Skin epidermis (tissue), 12 donors: ENCODE measurements around the gene CMIP.
A peak's percentile ranks its signal among the peaks of the same experiment; 100 is the strongest.

Source experiments
- H3K27ac ChIP-seq, 21 experiments: fragments of 200-600 bp; sonication (generic) in 11 of 21; one replicate each; pipeline ENCODE4 v1.5.0; 2020; ENCODE audit warnings: mild to moderate bottlenecking in 3 of 21, inconsistent platforms in 2 of 21, moderate library complexity in 2 of 21
- H3K4me3 ChIP-seq, 7 experiments: fragments of 200-600 bp; sonication (generic) in 2 of 7; one replicate each; pipeline ENCODE4 v1.5.0; 2020; ENCODE audit warnings: inconsistent platforms in 2 of 7, mild to moderate bottlenecking in 2 of 7, moderate library complexity in 1 of 7

CMIP gene

DNA sequence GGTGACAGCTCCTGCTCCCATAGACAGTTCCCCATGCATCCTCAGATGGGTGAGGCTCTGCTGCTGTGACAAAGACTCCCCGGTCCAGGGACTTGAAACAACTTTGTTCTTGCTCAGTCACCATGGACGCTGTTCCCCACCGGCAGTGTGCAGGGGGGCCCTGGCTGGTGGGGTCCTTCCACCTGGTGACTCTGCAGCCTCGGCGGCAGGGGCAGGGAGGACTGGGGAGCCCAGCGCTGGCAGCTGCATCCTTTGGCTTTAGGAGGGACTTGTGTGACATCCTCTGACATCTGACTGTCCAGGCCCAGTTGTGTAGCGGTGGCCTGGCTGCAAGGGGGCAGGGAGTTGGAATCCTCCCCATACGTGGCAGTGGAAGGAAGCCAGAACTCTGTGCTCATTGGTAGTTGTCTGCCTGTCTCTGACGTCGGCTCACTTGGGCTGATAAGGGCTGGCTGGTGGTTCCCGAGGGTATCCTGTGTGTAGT lies 107.3 kb downstream of the CMIP start:
- Histone ChIP-seq H3K4me3 (no peak overlapping the region), H3K27ac (peak overlapping the region in 14 of 21 experiments; percentile 25 to 79 (median 67))

DNA sequence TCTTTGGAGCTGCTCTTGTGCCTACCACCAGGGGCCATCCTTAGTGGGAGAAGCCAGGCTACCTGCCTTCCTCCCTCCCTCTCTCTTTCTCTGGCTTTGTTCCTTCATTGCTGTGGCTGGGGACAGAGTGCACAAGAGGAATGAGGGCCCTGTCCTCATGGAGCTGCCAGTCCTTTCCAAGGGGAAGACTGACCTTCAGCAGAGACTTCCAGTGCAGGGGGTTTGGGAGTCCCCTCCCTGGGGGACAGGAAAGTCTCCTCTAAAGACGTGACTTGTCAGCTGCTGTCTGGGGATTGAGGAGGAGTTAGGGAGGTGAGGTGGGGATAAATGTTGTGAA lies 108.1 kb downstream of the CMIP start:
- no peak overlapping the region for H3K4me3 ChIP-seq
- H3K27ac ChIP-seq = peak overlapping the region in 19 of 21 experiments; percentile 46 to 80 (median 65)

DNA sequence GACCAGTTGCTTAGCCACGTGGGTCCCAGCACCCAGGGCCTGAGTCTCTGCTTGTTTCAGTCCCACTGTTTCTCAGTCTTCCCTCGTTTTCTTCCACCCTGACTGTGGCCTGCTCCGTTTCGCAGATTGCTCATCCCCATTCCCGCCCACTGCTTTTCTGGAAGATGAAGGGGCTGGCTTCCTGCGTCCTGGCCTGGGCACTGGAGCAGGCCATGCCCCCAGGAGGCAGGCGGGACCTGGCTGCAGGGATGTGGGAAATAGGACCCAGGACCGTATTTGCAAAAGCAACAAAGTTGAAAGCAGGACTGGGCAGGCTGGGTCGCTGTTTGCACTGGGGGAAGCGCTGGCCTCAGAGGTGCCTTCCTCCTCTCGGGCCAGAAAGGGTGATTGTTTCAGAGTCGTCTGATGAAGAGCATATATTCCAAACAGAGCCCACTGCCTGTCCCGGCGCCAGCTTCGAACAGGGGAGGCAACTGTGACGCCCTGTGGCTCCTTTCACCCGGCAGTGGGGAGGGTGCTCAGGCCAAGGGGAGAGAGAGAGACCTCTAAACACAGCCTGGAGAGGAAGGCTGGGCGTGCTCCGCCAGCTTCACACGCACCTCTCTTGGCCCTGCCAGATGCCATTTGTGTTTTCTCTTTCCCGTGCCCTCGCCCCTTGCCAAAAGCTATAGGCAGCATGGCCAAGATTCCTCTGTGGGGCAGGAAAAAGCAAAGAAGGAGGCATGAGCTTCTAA lies 108.6 kb downstream of the CMIP start:
- no peak overlapping the region for H3K4me3 ChIP-seq
- peak overlapping the region in 18 of 21 experiments; percentile 18 to 80 (median 68) for H3K27ac ChIP-seq

DNA sequence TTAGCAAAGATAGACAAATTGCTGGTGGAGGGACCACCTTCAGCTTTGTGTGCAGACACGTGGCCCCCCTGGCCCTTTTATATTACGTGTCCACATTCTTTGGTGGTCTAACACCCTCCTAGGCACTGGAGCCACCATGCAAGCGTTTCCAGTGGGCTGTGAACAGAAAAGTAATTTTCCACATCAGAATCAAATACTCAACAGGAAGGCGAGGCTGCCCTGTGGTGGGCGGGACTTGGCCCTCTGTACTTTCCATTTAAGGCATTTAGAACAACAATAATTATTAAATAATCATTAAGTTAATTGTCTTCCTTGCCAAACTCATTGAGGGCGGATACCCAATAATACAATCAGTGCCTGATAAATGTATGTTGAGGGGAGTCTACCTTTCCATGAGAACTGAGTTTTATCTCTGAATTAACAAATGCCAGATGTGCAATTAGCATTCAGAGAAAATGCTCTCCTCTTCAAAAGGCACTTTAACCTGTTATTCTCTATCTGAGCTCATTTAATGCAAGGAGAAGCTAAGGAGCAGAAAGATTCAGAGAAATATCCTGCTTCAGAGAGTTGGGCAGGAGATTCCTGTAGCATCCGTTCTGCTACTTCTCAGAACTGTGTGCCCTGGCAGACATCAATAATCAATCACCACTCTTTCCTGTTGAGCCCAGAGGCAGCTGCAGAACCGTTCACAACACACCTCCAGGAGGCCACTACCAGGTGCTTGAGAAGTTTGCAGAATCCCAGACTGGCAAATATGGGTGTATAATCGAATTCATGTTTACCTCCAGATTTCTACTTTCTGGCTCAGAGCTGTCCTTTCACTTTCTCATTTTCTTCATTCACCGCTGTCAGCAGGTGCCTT lies 109.4 kb downstream of the CMIP start:
- Histone ChIP-seq H3K27ac (peak overlapping the region in 18 of 21 experiments; percentile 18 to 80 (median 68)), H3K4me3 (no peak overlapping the region)

DNA sequence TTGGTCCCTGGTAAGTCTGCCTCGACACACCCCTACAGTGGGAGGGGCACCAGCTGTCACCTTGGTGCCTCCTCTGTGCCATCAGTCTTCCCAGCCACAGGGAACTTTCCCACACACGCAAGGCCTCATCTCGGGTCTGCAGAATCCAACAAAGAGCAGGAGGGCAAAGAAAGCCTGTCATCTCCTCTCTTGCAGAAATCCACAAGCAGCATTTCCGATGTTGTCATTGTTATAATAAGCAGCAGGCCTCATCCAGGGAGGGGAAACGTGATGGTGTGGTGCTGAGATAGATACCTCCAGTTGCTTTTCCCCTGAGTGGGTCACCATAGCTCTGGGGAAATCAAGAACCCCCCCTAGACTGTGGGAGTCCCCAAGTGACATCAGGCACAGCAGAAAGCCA lies 110.4 kb downstream of the CMIP start:
- H3K27ac ChIP-seq = peak overlapping the region in 6 of 21 experiments; percentile 3 to 77 (median 19)
- H3K4me3 ChIP-seq = no peak overlapping the region

DNA sequence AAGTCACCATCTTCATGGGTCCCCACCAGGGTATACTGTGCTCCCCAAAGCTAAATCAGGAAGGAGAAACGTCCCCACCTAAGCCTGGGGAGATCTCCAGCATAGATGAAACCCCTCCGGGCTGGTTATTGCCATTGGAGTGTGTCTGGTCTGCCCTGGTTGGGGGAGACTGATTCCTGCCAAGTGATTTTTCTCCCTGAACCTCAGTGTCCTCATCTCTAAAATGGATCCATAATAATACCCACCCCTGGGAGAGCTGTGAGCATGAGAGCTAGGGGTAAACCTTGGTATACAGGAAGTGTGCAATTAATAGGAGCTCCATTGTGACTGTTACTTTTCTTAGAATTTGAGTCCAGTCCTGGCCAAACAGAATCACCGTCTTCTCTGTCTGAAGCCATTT lies 111.1 kb downstream of the CMIP start:
- H3K4me3 ChIP-seq = no peak overlapping the region
- H3K27ac ChIP-seq = no peak overlapping the region

DNA sequence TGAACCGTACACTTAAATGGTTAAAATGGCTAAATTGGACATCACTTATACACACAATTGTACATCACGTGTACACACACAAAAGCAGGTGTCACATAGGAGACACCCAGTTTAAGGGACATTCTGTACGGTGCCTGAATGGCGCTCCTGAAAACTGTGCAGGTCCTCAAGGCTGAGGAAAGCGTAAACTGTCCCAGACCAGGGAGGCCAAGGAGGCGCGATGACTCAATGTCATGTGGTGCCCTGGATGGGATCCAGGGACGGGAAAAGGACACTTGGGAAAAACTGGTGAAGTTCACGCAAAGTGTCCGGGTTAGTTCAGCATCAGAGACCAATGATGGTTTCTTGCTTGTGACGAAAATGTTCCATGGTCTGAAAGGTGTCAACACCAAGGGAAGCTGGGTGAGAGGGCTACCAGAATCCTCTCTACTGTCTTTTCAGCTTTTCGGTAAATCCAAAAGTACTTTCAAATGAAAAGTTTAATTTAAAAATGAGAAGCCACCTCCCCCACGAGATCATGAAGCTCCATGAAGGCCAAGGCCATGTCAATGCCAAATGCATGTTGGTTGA lies 112.2 kb downstream of the CMIP start:
- H3K27ac ChIP-seq = no peak overlapping the region
- H3K4me3 ChIP-seq = no peak overlapping the region

DNA sequence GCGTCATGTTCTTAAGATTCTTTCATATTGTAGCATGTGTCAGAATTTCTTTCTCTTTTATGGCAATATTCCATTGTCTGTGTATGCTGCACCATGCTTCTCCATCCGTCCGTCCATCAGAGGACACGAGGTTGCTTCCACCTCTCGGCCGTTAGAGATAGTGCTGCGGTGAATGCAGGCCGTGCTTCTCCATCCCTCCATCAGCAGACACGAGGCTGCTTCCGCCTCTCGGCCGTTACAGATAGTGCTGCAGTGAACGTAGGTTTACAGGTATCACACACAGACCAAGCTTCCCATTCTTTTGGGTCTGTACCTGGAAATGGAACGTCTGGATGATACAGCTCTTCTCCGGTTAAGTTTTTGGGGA lies 113.5 kb downstream of the CMIP start:
- no peak overlapping the region for H3K4me3 ChIP-seq
- peak overlapping the region in 3 of 21 experiments; percentile 20 to 71 (median 34) for H3K27ac ChIP-seq

DNA sequence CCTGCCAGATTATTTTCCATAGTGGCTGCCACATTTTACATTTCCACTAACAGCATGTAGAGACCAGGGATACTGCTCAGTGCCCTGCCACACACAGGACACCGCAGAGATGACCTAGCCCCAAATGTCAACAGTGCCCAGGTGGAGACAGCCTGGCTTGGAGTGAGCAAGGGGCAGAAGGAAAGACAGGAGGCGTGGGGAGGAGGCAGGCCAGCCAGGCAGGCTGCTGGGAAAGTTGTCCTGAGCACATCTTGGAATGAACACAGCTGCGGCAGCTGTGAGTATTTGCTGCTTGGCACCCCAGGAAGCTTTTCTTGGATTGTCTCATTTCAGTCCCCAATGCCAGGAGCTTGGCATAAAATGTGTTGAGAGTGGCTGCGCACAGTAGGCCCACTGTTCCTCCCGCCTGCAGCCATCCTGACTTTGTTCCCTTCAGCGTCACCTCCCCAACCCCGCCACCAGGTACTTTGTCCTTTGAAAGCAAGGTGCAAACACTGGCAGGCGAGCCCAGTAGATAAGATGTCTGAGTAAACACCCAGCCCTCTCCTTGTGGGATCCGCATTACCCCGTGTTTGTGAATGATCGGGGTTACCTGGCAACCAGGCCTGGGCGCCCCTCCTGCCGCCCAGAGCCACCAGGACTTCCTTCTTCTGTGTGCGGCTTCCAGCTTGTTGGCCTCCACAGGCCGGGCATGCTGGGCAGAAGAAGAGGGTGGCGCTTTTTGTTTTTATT lies 114.0 kb downstream of the CMIP start:
- peak overlapping the region in 5 of 21 experiments; percentile 0 to 71 (median 20) for H3K27ac ChIP-seq
- H3K4me3 ChIP-seq = no peak overlapping the region

DNA sequence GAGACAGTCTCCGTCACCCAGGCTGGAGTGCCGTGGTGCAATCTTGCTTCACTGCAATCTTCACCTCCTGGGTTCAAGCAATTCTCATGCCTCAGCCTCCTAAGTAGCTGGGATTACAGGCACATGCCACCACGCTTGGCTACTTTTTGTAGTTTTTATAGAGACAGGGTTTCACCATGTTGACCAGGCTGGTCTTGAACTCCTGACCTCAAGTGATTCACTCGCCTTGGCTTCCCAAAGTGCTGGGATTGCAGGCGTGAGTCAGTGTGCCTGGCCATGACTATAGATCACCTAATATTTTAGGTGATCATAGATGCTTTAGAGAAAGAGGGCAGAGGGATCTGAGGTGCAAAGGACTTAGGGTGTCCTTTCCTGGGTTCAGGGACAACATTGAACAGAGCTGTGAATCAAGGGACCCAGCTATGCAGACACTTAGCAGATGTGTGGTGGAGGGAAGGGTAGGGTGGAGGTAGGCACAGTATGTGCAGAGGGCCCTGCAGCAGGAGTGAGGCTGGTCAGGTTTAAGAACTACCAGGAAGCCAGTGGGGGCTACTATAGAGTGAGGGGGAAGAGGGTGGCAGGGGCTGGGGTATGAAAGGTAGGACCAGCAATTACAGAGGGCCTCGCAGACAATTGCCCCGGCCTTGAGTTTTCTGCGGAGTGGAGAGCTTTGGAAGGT lies 116.5 kb downstream of the CMIP start:
- H3K27ac ChIP-seq = no peak overlapping the region
- no peak overlapping the region for H3K4me3 ChIP-seq

DNA sequence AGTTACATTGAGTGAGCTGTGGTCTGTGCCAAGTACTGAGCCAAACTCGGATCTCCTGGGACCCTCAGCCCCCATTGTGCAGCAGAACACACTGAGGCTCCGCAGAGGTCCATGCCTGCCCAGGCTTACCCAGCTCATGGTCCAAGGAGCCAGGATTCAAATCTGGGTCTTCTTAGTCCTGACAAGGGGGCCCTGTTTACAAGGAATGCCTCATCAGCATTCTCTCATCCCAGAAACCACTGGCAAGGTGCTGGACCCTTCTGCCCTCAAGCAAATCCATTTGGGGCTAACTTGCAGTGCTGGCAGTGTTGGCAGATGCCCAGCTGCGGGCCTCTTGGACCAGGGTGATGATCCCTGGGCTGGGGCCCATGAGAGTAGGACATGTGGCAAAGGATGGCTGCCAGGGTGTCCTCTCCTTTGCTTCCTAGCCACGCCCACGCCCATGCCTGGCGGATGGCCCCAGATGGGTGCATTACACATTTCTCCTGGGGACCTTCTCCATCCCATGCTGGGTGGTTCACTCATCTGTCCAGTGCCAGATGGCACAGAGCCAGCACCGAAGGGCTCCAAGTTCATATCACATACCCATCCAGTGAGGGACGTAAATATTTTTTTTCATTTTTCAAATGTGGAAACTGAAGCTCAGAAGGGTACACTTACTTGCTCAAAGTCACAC lies 117.7 kb downstream of the CMIP start:
- Histone ChIP-seq H3K27ac (no peak overlapping the region), H3K4me3 (no peak overlapping the region)

DNA sequence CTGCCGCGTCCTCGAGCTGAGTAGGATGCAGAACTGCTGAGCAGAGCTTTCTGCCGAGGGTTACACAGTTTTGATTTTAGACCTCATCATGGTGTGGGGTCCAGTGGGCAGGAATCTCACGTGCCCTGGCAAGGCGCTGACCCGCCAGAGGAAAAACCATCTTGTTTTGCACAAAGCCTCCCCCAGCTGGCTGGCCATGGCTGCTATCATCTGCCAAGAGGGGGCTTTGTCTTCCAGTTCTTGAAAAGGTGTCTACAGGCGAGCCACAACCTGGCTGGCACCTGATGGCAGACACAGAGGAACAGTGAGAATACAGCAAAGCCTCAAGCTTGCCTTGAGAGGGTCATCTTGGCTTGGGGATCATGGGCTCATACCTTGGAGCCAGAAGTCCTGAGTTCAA lies 118.3 kb downstream of the CMIP start:
- Histone ChIP-seq H3K27ac (peak overlapping the region in 1 of 21 experiments; percentile 1), H3K4me3 (no peak overlapping the region)

DNA sequence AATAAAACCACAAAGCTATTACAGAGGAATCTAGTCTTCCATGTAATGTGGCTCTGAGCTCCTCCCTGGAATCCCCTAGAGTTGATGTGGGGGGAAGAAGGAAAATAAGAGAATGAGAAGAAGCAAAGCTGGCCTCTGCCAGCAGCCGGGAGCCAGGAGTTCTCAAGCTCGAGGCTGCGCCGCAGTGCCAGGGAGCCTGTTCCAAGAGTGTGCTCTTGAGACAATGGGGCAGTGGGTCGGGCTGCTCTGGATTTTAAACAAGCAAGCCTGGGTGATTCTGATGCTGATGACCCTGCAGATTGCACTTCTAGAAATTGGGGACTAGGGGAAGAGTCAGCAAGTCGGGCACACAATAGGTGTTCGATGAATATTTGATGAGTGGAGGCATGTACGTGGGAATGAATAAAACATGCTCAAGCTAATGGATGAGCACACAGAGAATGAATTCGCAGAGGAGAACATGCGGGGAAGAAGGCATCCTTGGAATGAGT lies 119.9 kb downstream of the CMIP start:
- Histone ChIP-seq H3K27ac (peak overlapping the region in 2 of 21 experiments; percentile 21 to 35), H3K4me3 (no peak overlapping the region)

DNA sequence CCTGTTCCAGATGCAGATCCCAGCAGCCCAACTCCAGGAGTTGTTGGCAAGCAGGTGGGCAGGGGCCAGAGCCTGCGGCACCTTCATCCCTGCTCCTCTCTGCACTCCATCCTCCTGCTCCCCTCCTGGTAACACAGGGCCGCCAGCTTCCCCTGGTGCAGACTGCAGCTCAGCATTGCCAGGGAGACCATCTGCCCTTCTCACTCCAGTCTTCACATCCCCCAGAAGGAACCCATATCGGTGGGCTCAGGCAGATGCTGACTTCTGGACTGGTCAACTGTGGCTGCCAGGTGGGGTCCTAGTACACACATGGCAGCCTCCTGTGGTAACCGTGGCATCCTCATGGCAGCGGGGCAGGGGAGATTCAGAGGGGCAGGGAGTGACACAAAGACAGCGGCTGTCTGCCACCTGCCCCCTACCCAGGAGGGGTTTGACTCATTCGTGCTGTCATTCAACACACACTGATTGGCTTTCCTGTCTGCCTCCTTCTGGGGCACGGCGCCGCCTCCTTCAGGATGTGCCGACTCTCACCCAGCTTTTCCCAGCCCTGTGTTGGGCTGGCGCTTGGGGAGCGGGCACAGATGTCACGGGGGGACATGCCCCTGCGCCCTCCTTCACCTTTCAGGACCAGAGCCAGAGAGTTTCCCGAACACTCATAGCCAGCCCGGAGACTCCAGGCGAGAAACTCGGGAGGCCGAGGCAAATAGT lies 120.9 kb downstream of the CMIP start:
- H3K27ac ChIP-seq = no peak overlapping the region

DNA sequence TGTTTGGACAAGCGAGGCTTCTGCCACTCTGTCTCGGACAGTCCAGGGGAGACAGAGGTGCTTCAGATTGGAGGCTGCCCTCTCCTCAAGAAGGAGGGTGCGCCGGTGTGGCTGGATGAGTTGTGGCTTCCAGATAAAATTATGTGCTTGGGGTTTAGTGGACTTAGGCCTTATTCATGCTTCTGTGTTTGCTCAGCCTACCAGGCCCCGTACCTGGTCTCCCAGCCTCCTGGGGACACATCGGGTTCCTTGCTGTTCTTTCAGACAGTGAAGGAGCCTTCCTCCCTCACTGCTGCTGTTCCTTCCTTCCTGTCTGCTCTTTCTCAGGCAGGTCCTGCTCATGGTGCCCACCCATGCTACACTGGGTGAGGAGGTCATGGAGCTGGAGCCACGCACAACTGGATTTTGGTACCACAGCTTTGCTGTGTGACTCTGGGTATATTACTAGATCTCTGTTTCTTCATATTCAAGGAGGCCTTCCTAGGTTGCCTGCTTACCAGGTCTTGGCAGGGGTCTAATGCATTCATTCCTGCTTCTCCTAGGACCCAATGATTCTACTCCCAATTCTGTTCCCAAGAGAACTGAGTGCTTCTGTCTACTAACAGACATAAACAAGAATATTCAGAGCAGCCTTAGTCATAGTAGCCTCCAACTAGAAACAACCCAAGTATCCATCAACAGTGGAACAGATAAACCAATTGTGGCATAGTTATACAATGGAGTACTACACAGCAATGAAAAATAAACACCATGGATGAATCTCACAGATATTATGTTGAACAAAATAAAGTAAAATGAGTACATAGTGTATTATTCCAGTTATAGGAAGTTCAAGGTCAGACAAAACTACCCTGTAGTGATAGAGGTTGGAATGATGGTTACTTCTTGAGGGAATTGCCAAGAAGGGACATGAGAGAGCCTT lies 121.7 kb downstream of the CMIP start:
- Histone ChIP-seq H3K27ac (no peak overlapping the region), H3K4me3 (no peak overlapping the region)

More for the DNA sequence above, 120.9 kb downstream of the CMIP start:
- no peak overlapping the region for H3K4me3 ChIP-seq

DNA sequence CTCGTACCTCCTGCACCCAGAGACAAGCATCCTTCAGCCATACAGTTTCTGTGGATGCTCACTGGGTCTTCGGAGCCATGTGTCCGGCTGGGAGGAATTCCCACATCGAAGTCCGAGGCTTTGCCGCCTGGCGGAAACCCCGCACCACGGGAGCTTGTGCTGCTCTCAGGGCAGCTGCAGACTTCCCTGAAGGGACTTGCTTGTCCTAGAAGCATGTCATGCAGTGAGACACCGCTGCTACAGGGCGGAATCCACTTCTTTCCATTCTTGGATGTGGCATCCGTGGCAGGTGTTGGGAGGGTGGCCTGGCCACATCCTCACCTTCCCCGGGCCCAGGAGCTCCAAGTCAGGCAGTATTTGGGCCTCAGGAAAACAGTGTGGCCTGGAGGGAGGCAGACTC lies 122.5 kb downstream of the CMIP start:
- Histone ChIP-seq H3K27ac (no peak overlapping the region), H3K4me3 (no peak overlapping the region)
